ENCODE data around the gene CHI3L1. TPM values are rescaled to one million over a fixed set of nuclear protein-coding genes. Genes with fewer than 3 reads are reported as not detected.

CHI3L1 gene
- total and polyA plus RNA-seq, 12 donors, result 0.15 to 14.3 (median 2.0) TPM; not detected in 1

DNA sequence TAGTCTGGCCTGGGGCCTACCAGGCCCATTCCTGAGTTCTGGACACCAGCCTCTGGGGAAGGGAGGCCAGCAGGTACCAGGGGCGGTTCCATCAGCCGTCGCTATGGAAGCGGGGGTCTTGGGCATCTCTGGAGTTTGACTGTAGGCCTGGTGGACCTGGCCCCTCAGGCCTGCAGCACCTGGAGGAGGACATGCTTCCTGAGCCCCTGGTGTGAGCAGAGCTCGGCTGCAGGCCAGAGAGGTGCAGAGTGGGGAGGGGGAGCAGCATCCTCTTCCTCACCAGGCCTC, 18.6 kb downstream of the CHI3L1 start:
- intact Hi-C loops (cut with DNase I), result loop anchor here in 1 of 10 donors (5.0 kb wide), 1 partner anchor 41 kb away; the partner anchor contains the start of gene ADORA1
- Histone ChIP-seq H3K9me3 (no peaks in the 10 kb centered on the region), H3K27ac (no peak overlapping the region), H3K27me3 (no peaks in the 10 kb centered on the region), H3K36me3 (peaks cover 0 to 8% (median 0%) of the 10 kb centered on the region in 9 donors), H3K4me3 (no peak overlapping the region), H3K4me1 (no peaks in the 10 kb centered on the region)
- no peak for DNase-seq
- WGBS, 2 donors, result 92 to 94% methylated on average over 5 of the region's 5 CpGs
- TF ChIP-seq, protein P1, sequence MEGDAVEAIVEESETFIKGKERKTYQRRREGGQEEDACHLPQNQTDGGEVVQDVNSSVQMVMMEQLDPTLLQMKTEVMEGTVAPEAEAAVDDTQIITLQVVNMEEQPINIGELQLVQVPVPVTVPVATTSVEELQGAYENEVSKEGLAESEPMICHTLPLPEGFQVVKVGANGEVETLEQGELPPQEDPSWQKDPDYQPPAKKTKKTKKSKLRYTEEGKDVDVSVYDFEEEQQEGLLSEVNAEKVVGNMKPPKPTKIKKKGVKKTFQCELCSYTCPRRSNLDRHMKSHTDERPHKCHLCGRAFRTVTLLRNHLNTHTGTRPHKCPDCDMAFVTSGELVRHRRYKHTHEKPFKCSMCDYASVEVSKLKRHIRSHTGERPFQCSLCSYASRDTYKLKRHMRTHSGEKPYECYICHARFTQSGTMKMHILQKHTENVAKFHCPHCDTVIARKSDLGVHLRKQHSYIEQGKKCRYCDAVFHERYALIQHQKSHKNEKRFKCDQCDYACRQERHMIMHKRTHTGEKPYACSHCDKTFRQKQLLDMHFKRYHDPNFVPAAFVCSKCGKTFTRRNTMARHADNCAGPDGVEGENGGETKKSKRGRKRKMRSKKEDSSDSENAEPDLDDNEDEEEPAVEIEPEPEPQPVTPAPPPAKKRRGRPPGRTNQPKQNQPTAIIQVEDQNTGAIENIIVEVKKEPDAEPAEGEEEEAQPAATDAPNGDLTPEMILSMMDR (IDR thresholded peaks at IDR 0.05), result no peak
- no peak for ATAC-seq

DNA sequence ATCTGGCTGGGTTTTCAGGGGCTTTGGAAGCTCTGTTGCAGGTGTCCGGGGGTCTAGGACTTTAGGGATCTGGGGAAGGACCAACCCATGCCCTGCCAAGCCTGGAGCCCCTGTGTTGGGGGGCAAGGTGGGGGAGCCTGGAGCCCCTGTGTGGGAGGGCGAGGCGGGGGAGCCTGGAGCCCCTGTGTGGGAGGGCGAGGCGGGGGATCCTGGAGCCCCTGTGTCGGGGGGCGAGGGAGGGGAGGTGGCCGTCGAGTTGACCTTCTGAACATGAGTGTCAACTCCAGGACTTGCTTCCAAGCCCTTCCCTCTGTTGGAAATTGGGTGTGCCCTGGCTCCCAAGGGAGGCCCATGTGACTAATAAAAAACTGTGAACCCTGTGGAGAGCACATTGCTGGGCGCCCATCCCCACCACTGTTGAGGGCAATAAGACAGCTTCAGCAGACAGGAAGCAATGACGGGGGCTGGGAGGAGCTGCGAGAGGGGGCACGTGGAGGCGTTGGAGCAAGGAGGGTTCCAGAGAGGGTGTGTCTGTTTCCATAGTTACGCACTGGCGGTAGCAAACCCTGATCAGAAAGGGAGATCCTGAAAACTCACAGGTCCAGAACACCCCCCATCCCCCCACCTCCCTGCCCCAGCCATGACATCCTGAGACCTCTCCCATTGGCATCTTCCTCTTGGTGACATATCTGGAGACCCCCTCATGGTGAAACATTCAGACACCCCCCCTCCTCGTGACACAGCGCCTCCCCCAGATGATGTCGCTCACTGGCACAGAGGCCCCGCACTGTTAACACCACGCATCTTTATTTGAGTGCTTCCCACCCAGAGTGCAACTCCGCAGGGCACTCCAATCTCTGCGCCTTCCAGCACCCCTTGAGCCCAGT, 19.2 kb downstream of the CHI3L1 start:
- ATAC-seq, result no peak
- H3K36me3 ChIP-seq, result peaks cover 0 to 8% (median 0%) of the 10 kb centered on the region in 9 donors
- intact Hi-C loops (cut with DNase I), result loop anchor here in 1 of 10 donors (5.0 kb wide), 1 partner anchor 40 kb away; the partner anchor contains the start of gene ADORA1
- 81 to 83% methylated on average over 21 to 23 of the region's 23 CpGs for WGBS, 2 donors
- DNase-seq, result no peak
- no peak overlapping the region for H3K27ac ChIP-seq
- TF ChIP-seq, protein P1 (IDR thresholded peaks at IDR 0.05), result no peak
- no peaks in the 10 kb centered on the region for H3K4me1 ChIP-seq
- H3K27me3 ChIP-seq, result no peaks in the 10 kb centered on the region
- no peaks in the 10 kb centered on the region for H3K9me3 ChIP-seq
- no peak overlapping the region for H3K4me3 ChIP-seq

DNA sequence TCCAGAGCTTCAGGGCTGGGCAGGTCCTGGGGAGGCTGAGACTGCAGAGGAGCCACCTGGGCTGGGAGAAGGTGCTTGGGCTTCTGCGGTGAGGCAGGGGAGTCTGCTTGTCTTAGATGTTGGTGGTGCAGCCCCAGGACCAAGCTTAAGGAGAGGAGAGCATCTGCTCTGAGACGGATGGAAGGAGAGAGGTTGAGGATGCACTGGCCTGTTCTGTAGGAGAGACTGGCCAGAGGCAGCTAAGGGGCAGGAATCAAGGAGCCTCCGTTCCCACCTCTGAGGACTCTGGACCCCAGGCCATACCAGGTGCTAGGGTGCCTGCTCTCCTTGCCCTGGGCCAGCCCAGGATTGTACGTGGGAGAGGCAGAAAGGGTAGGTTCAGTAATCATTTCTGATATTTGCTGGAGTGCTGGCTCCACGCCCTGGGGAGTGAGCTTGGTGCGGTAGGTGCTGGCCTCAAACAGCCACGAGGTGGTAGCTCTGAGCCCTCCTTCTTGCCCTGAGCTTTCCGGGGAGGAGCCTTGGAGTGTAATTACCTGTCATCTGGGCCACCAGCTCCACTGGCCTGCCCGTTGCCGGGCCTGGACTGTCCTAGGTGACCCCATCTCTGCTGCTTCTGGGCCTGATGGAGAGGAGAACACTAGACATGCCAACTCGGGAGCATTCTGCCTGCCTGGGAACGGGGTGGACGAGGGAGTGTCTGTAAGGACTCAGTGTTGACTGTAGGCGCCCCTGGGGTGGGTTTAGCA, 20.1 kb downstream of the CHI3L1 start:
- Histone ChIP-seq H3K27ac (no peak overlapping the region), H3K4me3 (no peak overlapping the region), H3K9me3 (no peaks in the 10 kb centered on the region), H3K4me1 (no peaks in the 10 kb centered on the region), H3K27me3 (no peaks in the 10 kb centered on the region), H3K36me3 (peaks cover 0 to 8% (median 0%) of the 10 kb centered on the region in 9 donors)
- DNase-seq, result no peak
- ATAC-seq, result peak in 1 of 8 donors; percentile 7
- intact Hi-C loops (cut with DNase I), result loop anchor here in 1 of 10 donors (5.0 kb wide), 1 partner anchor 39 kb away; the partner anchor contains the start of gene ADORA1
- TF ChIP-seq, protein P1 (IDR thresholded peaks at IDR 0.05), result no peak
- 75 to 80% methylated on average over 14 of the region's 14 CpGs for WGBS, 2 donors

DNA sequence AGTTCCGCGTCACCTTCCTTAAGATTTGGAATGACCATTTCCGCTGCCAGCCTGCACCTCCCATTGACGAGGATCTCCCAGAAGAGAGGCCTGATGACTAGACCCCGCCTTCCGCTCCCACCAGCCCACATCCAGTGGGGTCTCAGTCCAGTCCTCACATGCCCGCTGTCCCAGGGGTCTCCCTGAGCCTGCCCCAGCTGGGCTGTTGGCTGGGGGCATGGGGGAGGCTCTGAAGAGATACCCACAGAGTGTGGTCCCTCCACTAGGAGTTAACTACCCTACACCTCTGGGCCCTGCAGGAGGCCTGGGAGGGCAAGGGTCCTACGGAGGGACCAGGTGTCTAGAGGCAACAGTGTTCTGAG, 20.7 kb downstream of the CHI3L1 start:
- H3K4me1 ChIP-seq, result no peaks in the 10 kb centered on the region
- H3K27ac ChIP-seq, result no peak overlapping the region
- no peak overlapping the region for H3K4me3 ChIP-seq
- TF ChIP-seq, protein P1 (IDR thresholded peaks at IDR 0.05), result no peak
- H3K9me3 ChIP-seq, result no peaks in the 10 kb centered on the region
- intact Hi-C loops (cut with DNase I), result loop anchor here in 1 of 10 donors (5.0 kb wide), 1 partner anchor 38 kb away; the partner anchor contains the start of gene ADORA1
- DNase-seq (no peak), ATAC-seq (no peak)
- peaks cover 0 to 8% (median 0%) of the 10 kb centered on the region in 9 donors for H3K36me3 ChIP-seq
- no peaks in the 10 kb centered on the region for H3K27me3 ChIP-seq
- WGBS, 2 donors, result 95 to 97% methylated on average over 8 of the region's 8 CpGs
